Keratinocyte (primary cell): ENCODE measurements around the gene UBE2A. TPM values are rescaled to one million over a fixed set of nuclear protein-coding genes. Genes with fewer than 3 reads are reported as not detected.

ENCODE experiments used
- DNase-seq: peaks from one replicate; pipeline ENCODE4 v3.0.0-alpha.2; 2011; ENCODE audit warnings: low read depth, missing footprints, low spot score
- FAIRE-seq: peaks from 2 replicates; lab custom pipeline; 2011; peaks lifted over from hg19 to GRCh38; lab: Jason Lieb, UNC
- H2AFZ ChIP-seq: 2 replicates; pipeline ENCODE4 v1.6.0; 2012; ENCODE audit warnings: low read length, control low read depth, inconsistent platforms; ENCODE audit not compliant: control insufficient read depth
- H3K27ac ChIP-seq: 2 replicates; pipeline ENCODE4 v1.5.1; 2011; ENCODE audit warnings: low read length; ENCODE audit not compliant: control insufficient read depth, insufficient read depth
- H3K27me3 ChIP-seq: 3 replicates; pipeline ENCODE4 v1.6.0; 2011; ENCODE audit warnings: low read length; ENCODE audit not compliant: control insufficient read depth, insufficient read depth; ENCODE audit errors: extremely low read depth
- H3K36me3 ChIP-seq, 2 experiments: 2 replicates in 1 of 2; 3 replicates in 1 of 2; pipeline ENCODE4 v1.5.1; 2011; ENCODE audit warnings: low read length in 2 of 2, mild to moderate bottlenecking in 1 of 2; ENCODE audit not compliant: control insufficient read depth in 2 of 2, insufficient read depth in 2 of 2; ENCODE audit errors: extremely low read depth in 1 of 2
- H3K4me1 ChIP-seq: 3 replicates; pipeline ENCODE4 v1.5.1; 2011; ENCODE audit warnings: low read length; ENCODE audit not compliant: control insufficient read depth, insufficient read depth; ENCODE audit errors: extremely low read depth
- H3K4me2 ChIP-seq: 3 replicates; pipeline ENCODE4 v1.6.0; 2011; ENCODE audit warnings: low read depth, low read length; ENCODE audit not compliant: control insufficient read depth, insufficient read depth; ENCODE audit errors: extremely low read depth
- H3K4me3 ChIP-seq, 3 experiments: fragments of 200-600 bp in 1 of 3; sonication (generic) in 1 of 3; 2 replicates in 2 of 3; 3 replicates in 1 of 3; pipeline ENCODE4 v1.5.1; 2011 to 2016; ENCODE audit warnings: low read length in 3 of 3, mild to moderate bottlenecking in 3 of 3, control low read depth in 2 of 3, inconsistent platforms in 1 of 3, low read depth in 1 of 3, mixed read lengths in 1 of 3, mixed run types in 1 of 3, moderate library complexity in 1 of 3; ENCODE audit not compliant: control insufficient read depth in 2 of 3, insufficient read depth in 2 of 3; ENCODE audit errors: extremely low read depth in 1 of 3
- H3K79me2 ChIP-seq: 2 replicates; pipeline ENCODE4 v1.6.0; 2012; ENCODE audit warnings: low read length; ENCODE audit not compliant: control insufficient read depth, insufficient read depth
- H3K9ac ChIP-seq: 3 replicates; pipeline ENCODE4 v1.6.0; 2011; ENCODE audit warnings: low read length; ENCODE audit not compliant: control insufficient read depth, insufficient read depth; ENCODE audit errors: extremely low read depth
- H3K9me1 ChIP-seq: 3 replicates; pipeline ENCODE4 v1.6.0; 2011; ENCODE audit warnings: low read length; ENCODE audit not compliant: control insufficient read depth, insufficient read depth; ENCODE audit errors: extremely low read depth
- H3K9me3 ChIP-seq: 2 replicates; pipeline ENCODE4 v1.5.1; 2012; ENCODE audit warnings: low read depth, low read length; ENCODE audit not compliant: control insufficient read depth
- H4K20me1 ChIP-seq: 3 replicates; pipeline ENCODE4 v1.6.0; 2011; ENCODE audit warnings: low read length; ENCODE audit not compliant: control insufficient read depth, insufficient read depth; ENCODE audit errors: extremely low read depth
- EZH2 ChIP-seq: IDR thresholded peaks from one replicate; pipeline ENCODE4 v1.6.1; 2012; ENCODE audit warnings: inconsistent platforms, mild to moderate bottlenecking, low read length, moderate library complexity
- dilution Hi-C: fragments of 300-500 bp; cut with MboI; formaldehyde crosslinking; loops from one replicate; pipeline ENCODE4 v1.7.0; 2020; ENCODE audit warnings: low sequenced_read_pairs; ENCODE audit not compliant: extremely low pct_ligation_motif_present
- polyA plus RNA-seq, 5 experiments: library from polyadenylated mRNA; depleted of rRNA in 3 of 5; stranded (reverse) in 3 of 5; stranded (forward) in 1 of 5; unstranded in 1 of 5; fragments of >200 nt; gene quantifications; 1 replicate in 1 of 5; 2 replicates in 3 of 5; 3 replicates in 1 of 5; pipeline versions ENCODE4 v1.2.1 to v1.2.3, GENCODE V29; 2011 to 2012; ENCODE audit warnings: missing spikeins in 2 of 5, low read depth in 1 of 5, low replicate concordance in 1 of 5
- TF ChIP-seq, protein P1 (sequence below), 3 experiments: IDR thresholded peaks in 1 of 3; conservative IDR thresholded peaks in 1 of 3; optimal IDR thresholded peaks in 1 of 3; 2 replicates in 2 of 3; 3 replicates in 1 of 3; pipeline versions ENCODE3 to v1.5.1; 2011; ENCODE audit warnings: low read length in 3 of 3, mild to moderate bottlenecking in 3 of 3, moderate library complexity in 2 of 3, control low read depth in 1 of 3, inconsistent platforms in 1 of 3; ENCODE audit not compliant: insufficient read depth in 2 of 3; ENCODE audit errors: extremely low read depth in 1 of 3

UBE2A gene
- polyA plus RNA-seq, 1 donor (not counting 4 experiments of a cell fraction or from before 2014, with no cell fraction given), result 76.2 TPM

DNA sequence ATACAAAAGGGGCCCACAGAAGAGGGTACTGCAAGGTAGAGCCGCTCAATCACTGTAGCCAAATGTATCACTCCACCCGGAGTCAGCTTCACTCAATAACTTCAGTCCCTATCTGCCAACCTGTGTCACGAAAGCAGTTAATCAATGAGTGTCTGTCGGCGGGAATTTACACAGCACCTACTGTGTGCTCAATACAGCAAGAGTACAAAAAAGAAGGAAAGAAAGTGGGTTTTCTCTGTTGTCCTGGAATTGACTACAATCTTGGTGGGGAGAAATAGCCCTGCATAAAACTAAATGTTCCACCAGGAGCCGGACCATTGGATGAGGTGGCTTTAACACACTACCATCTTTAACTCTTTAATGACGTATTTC, 32.6 kb downstream of the UBE2A start:
- Histone ChIP-seq H3K9me3 (no peaks in the 10 kb centered on the region), H3K4me3 (peak overlapping the region; percentile 72 to 89 (median 78)), H3K36me3 (peaks cover 0 to 3% of the 10 kb centered on the region in 2 experiments), H3K9me1 (no peaks in the 10 kb centered on the region), H3K79me2 (peaks cover 29% of the 10 kb centered on the region), H3K4me2 (peak overlapping the region; percentile 87), H3K27ac (peak overlapping the region; percentile 78), H3K27me3 (no peaks in the 10 kb centered on the region), H3K4me1 (peaks cover 17% of the 10 kb centered on the region), H4K20me1 (no peaks in the 10 kb centered on the region), H3K9ac (no peak overlapping the region), H2AFZ (peak overlapping the region; percentile 81)
- DNase-seq, result no peak
- dilution Hi-C loops, result no loop called here
- no peak for FAIRE-seq
- TF ChIP-seq, protein P1, sequence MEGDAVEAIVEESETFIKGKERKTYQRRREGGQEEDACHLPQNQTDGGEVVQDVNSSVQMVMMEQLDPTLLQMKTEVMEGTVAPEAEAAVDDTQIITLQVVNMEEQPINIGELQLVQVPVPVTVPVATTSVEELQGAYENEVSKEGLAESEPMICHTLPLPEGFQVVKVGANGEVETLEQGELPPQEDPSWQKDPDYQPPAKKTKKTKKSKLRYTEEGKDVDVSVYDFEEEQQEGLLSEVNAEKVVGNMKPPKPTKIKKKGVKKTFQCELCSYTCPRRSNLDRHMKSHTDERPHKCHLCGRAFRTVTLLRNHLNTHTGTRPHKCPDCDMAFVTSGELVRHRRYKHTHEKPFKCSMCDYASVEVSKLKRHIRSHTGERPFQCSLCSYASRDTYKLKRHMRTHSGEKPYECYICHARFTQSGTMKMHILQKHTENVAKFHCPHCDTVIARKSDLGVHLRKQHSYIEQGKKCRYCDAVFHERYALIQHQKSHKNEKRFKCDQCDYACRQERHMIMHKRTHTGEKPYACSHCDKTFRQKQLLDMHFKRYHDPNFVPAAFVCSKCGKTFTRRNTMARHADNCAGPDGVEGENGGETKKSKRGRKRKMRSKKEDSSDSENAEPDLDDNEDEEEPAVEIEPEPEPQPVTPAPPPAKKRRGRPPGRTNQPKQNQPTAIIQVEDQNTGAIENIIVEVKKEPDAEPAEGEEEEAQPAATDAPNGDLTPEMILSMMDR (optimal IDR thresholded peaks at IDR 0.05 in 1 of 3, IDR thresholded peaks at IDR 0.05 in 1 of 3, conservative IDR thresholded peaks at IDR 0.05 in 1 of 3; ENCODE audit: extremely low read depth in 1 of 3, insufficient read depth in 2 of 3, low read length in 3 of 3), result no peak
- no peak for TF ChIP-seq EZH2

DNA sequence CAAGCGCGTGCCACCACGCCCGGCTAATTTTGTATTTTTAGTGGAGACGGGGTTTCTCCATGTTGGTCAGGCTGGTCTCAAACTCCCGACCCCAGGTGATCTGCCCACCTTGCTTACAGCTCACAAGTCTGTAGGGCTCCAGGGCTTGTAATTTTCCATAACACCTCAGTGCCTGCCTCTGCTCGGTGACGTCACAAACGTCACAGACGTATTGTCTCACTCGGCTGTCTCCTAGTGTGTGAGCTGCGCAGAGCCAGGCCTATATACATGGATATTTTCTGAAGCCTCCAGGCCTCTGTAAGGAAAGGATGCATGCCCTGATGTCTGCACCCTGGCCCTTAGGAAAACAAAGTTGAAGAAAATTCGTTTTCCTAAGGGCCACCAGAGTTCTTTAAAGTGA, 40.4 kb downstream of the UBE2A start:
- no peak for TF ChIP-seq EZH2
- TF ChIP-seq, protein P1 (optimal IDR thresholded peaks at IDR 0.05 in 1 of 3, IDR thresholded peaks at IDR 0.05 in 1 of 3, conservative IDR thresholded peaks at IDR 0.05 in 1 of 3; ENCODE audit: extremely low read depth in 1 of 3, insufficient read depth in 2 of 3, low read length in 3 of 3), result no peak
- H3K9me1 ChIP-seq, result no peaks in the 10 kb centered on the region
- H3K4me3 ChIP-seq, result no peak overlapping the region
- H3K4me1 ChIP-seq, result no peaks in the 10 kb centered on the region
- H3K9me3 ChIP-seq, result no peaks in the 10 kb centered on the region
- DNase-seq (no peak), FAIRE-seq (no peak)
- H2AFZ ChIP-seq, result no peak overlapping the region
- no peaks in the 10 kb centered on the region for H4K20me1 ChIP-seq
- H3K9ac ChIP-seq, result no peak overlapping the region
- H3K27ac ChIP-seq, result no peak overlapping the region
- no peaks in the 10 kb centered on the region for H3K79me2 ChIP-seq
- dilution Hi-C loops, result no loop called here
- H3K4me2 ChIP-seq, result no peak overlapping the region
- H3K27me3 ChIP-seq, result no peaks in the 10 kb centered on the region
- no peaks in the 10 kb centered on the region for H3K36me3 ChIP-seq
